Right lung (tissue), 5 donors: ENCODE measurements around the gene BAZ2A. TPM values are rescaled to one million over a fixed set of nuclear protein-coding genes. Genes with fewer than 3 reads are reported as not detected.

ENCODE experiments used
- polyA plus RNA-seq, 5 donors: library from polyadenylated mRNA; unstranded; fragments of 120-200 nt; gene quantifications; one replicate each; pipeline versions ENCODE4 v1.2.1 to v1.2.3, GENCODE V29; 2013; ENCODE audit warnings: inconsistent platforms in 1 of 5, low replicate concordance in 1 of 5; ENCODE audit not compliant: insufficient read length in 5 of 5, insufficient read depth in 1 of 5

The BAZ2A gene
- polyA plus RNA-seq, 5 donors = 67.1 to 114 (median 91.1) TPM

Other genes with a start within 250 kb of the BAZ2A start
- 10 to 100 TPM; 26.5 to 35.6 (median 31.1) TPM for gene TIMELESS, start 180.9 kb downstream of the BAZ2A start, polyA plus RNA-seq
- gene MIP, start 175.7 kb downstream of the BAZ2A start, polyA plus RNA-seq = under 1 TPM in 2 of 5 donors, not detected in 3; 0.15 TPM
- 1 to 10 TPM; 4.0 to 5.8 (median 5.1) TPM for gene SPRYD4, start 161.7 kb downstream of the BAZ2A start, polyA plus RNA-seq
- gene GLS2, start 142.2 kb downstream of the BAZ2A start, polyA plus RNA-seq = 1 to 10 TPM; 2.0 to 4.6 (median 2.9) TPM
- gene RBMS2, start 108.5 kb downstream of the BAZ2A start, polyA plus RNA-seq = 10 to 100 TPM; 35.3 to 88.3 (median 73.0) TPM
- gene ATP5F1B, start 15.7 kb upstream of the BAZ2A start, polyA plus RNA-seq = 100 to 1,000 TPM; 559 to 605 (median 592) TPM
- 100 to 1,000 TPM; 250 to 278 (median 272) TPM for gene PTGES3, start 58.0 kb upstream of the BAZ2A start, polyA plus RNA-seq
- 1,000 to 10,000 TPM; 2,287 to 2,895 (median 2,368) TPM for gene NACA, start 95.0 kb upstream of the BAZ2A start, polyA plus RNA-seq
- 10 to 100 TPM; 16.5 to 31.2 (median 23.7) TPM for gene PRIM1, start 122.0 kb upstream of the BAZ2A start, polyA plus RNA-seq
- gene HSD17B6, start 133.0 kb upstream of the BAZ2A start, polyA plus RNA-seq = 1 to 10 TPM in 4 of 5 donors, under 1 TPM in 1; 0.95 to 4.6 (median 3.1) TPM